Measurements from ENCODE around the gene TMEM98.

- TF ChIP-seq TEAD4 (IDR thresholded peaks at IDR 0.05) (no peak), TAF1 (IDR thresholded peaks at IDR 0.05; ENCODE audit: low read depth) (no peak), TCF12 (IDR thresholded peaks at IDR 0.05; ENCODE audit: low read depth) (no peak), FOXM1 (IDR thresholded peaks at IDR 0.05; ENCODE audit: borderline replicate concordance, low read depth) (no peak), RAD21 (IDR thresholded peaks at IDR 0.05; ENCODE audit: low read depth) (no peak), YY1 (IDR thresholded peaks at IDR 0.05; ENCODE audit: low read depth) (no peak), REST (IDR thresholded peaks at IDR 0.05; ENCODE audit: low read depth) (no peak), USF1 (IDR thresholded peaks at IDR 0.05) (no peak), EGR1 (IDR thresholded peaks at IDR 0.05) (no peak), CREB1 (IDR thresholded peaks at IDR 0.05; ENCODE audit: low read depth) (no peak)
- TF ChIP-seq, protein P1, sequence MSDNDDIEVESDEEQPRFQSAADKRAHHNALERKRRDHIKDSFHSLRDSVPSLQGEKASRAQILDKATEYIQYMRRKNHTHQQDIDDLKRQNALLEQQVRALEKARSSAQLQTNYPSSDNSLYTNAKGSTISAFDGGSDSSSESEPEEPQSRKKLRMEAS (IDR thresholded peaks at IDR 0.05), result no peak
Observed at GRCh38 chr17:32933881-32934280, 5.9 kb downstream of the TMEM98 start.
